Chondrocyte (in vitro differentiated cells): ENCODE results near the gene CMTM7. TPM values are rescaled to one million over a fixed set of nuclear protein-coding genes. Genes with fewer than 3 reads are reported as not detected.

Experiments
- DNase-seq: peaks from one replicate; pipeline ENCODE4 v3.0.0; 2021; ENCODE audit warnings: mixed read lengths, low spot score
- H3K27ac Mint-ChIP-seq: one replicate; pipeline ENCODE4 v1.8.0; 2021; ENCODE audit warnings: mild to moderate bottlenecking, moderate library complexity, mixed read lengths; ENCODE audit not compliant: unreplicated experiment
- H3K27me3 Mint-ChIP-seq: 2 replicates; pipeline ENCODE4 v1.8.0; 2021; ENCODE audit warnings: low read depth, mixed read lengths
- H3K36me3 Mint-ChIP-seq: 2 replicates; pipeline ENCODE4 v1.8.0; 2021; ENCODE audit warnings: low read depth, mixed read lengths
- H3K4me1 Mint-ChIP-seq: 2 replicates; pipeline ENCODE4 v1.8.0; 2021; ENCODE audit warnings: low read depth, mild to moderate bottlenecking, mixed read lengths
- H3K4me3 Mint-ChIP-seq: one replicate; pipeline ENCODE4 v1.8.0; 2021; ENCODE audit warnings: mild to moderate bottlenecking, moderate library complexity, mixed read lengths; ENCODE audit not compliant: unreplicated experiment
- H3K9me3 Mint-ChIP-seq: 2 replicates; pipeline ENCODE4 v1.8.0; 2021; ENCODE audit warnings: low read depth, mixed read lengths
- total RNA-seq: library from RNA; stranded (reverse); gene quantifications from 3 replicates; pipeline ENCODE4 v1.2.1, GENCODE V29; 2021
- TF ChIP-seq, protein P1 (sequence below): fragments of 200-600 bp; sonication (generic); IDR thresholded peaks from 2 replicates; pipeline ENCODE4 v1.5.0; 2021; ENCODE audit warnings: antibody characterized with exemption, mild to moderate bottlenecking, moderate library complexity

CMTM7 gene
- total RNA-seq, 1 donor from 2014 or later = 8.8 TPM

DNA sequence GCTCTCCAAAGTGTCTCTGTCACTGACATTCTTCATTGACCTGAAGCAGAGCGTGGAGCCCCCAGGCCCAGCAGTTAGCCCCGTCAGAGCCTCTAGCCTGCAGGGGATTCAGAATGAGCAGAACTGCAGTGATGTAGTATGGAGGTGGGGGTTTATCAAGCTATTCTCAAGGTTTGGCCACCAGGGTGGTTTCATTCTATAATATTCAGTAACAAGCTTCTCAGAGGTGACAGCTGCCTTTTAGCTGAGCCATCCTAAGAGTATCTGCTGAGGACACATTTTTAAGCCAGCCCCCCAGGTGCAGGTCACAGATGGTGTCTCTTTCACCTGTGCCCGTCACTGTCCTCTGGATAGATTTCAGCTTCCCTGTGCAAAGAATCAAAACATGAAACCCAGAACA is 31.9 kb downstream of the CMTM7 start:
- H3K4me1 Mint-ChIP-seq = peaks cover 46% of the 10 kb centered on the region
- DNase-seq = no peak
- no peak overlapping the region for H3K27ac Mint-ChIP-seq

DNA sequence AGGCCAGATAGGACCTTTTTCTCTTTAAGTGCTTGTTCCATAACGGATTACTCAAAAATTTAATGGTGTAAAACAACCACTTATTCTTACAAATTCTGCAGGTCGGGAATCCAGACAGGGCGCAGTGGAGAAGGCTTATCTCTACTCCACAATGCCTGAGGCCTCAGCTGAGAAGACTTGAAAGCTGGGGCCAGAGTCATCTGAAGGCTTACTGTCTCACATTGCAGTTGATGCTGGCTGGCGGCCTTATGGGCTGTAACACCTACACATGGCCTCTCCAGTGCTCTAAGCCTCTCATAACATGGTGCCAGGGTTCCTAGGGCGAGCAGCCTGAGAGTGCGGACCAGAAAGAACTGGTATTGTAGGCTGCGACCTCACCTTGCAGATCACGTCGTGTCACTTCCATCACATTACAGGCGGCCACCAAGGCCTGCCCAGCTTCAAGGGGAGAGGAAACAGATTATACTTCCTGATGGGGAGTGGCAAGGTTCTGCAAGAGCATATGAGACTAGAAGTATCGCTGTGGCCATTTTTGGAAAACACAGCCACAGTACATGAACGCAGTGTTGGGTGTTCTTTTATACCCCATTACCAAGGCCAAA is 32.4 kb downstream of the CMTM7 start:
- peaks cover 5% of the 10 kb centered on the region for H3K9me3 Mint-ChIP-seq
- TF ChIP-seq, protein P1, sequence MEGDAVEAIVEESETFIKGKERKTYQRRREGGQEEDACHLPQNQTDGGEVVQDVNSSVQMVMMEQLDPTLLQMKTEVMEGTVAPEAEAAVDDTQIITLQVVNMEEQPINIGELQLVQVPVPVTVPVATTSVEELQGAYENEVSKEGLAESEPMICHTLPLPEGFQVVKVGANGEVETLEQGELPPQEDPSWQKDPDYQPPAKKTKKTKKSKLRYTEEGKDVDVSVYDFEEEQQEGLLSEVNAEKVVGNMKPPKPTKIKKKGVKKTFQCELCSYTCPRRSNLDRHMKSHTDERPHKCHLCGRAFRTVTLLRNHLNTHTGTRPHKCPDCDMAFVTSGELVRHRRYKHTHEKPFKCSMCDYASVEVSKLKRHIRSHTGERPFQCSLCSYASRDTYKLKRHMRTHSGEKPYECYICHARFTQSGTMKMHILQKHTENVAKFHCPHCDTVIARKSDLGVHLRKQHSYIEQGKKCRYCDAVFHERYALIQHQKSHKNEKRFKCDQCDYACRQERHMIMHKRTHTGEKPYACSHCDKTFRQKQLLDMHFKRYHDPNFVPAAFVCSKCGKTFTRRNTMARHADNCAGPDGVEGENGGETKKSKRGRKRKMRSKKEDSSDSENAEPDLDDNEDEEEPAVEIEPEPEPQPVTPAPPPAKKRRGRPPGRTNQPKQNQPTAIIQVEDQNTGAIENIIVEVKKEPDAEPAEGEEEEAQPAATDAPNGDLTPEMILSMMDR = no peak
- H3K27ac Mint-ChIP-seq = no peak overlapping the region
- H3K4me3 Mint-ChIP-seq = no peak overlapping the region
- H3K27me3 Mint-ChIP-seq = no peaks in the 10 kb centered on the region
- DNase-seq = no peak
- H3K4me1 Mint-ChIP-seq = peaks cover 49% of the 10 kb centered on the region
- peaks cover 1% of the 10 kb centered on the region for H3K36me3 Mint-ChIP-seq

More for the DNA sequence above, 31.9 kb downstream of the CMTM7 start:
- peaks cover 1% of the 10 kb centered on the region for H3K36me3 Mint-ChIP-seq
- H3K4me3 Mint-ChIP-seq = no peak overlapping the region
- H3K9me3 Mint-ChIP-seq = peaks cover 7% of the 10 kb centered on the region
- H3K27me3 Mint-ChIP-seq = no peaks in the 10 kb centered on the region
- TF ChIP-seq, protein P1 = no peak

DNA sequence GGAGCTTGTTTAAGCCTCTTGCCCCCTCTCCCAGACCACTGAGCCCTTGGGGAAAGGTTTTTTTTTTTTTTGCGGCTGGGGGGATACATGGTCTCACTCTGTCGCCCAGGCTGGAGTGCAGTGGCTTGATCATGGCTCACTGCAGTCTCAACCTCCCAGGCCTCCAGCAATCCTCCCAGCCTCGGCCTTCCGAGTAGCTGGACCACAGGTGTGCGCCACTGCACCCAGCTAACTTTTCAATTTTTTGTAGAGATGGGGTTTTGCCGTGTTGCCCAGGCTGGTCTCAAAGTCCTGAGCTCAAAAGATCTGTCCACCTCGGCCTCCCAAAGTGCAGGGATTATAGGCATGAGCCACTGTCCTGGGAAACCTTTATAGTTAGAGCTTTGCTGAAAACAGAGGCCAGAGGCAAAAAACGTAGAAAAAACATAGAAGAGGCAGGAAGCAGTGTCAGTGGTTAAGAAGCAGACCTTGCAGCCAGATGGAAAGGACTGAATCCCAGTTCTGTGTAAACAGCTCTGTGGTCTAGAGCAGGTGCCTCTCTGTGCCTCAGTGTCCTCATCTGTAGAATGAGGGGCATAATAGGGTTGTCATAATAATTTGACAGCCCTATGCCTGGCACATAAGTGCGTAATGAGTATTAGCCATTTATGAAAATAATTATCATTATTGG is 33.1 kb downstream of the CMTM7 start:
- Mint-ChIP-seq H3K27ac (no peak overlapping the region), H3K4me1 (peaks cover 48% of the 10 kb centered on the region)
- TF ChIP-seq, protein P1 = no peak

DNA sequence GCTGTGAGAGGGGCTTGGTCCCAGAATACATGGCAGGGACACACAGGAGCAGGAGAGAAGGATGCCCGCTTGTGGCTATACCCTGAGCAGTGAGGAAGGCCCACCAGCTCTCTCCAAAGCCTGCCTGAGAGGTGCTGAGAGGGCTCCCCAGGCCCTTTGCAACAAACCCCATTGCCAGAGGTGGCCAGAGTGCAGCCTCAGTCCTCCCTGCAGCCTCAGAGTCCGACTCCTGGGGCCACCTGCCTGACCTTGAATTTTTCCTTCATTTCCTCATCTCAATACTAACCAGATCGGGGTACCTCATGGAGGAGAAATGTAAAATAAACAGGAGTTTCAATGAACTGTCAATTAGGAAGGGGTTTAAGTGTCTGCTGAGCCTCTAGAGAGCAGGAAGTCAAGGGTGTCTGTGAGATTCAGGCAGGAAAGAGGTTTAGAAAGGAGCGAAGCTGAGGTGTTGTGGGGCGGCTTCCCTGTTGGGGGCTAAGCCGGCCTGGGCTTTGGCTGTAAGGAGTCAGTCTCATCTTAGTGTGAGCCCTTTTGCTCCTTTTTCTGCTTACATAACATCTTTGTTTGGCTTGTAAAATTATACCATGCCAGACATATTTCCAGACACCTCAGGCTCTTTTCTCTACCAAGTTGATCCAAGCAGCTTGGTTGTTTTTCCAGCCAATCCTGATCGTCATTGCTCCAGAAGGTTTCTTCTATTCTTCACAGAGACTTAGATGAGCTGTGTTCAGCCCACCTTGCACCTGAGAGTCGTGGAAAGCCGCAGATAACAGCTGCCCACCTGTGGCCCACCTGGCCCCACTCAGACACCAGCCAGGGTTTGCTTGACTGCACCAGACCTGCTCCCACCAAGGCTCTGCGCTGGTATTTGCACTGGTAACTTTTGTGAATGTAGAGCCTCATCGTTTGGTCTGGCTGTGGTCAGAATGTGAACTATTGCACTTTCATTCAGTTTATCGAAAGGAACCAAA is 36.7 kb downstream of the CMTM7 start:
- Mint-ChIP-seq H3K27ac (no peak overlapping the region), H3K27me3 (no peaks in the 10 kb centered on the region), H3K4me3 (no peak overlapping the region), H3K9me3 (no peaks in the 10 kb centered on the region), H3K4me1 (peaks cover 18% of the 10 kb centered on the region), H3K36me3 (no peaks in the 10 kb centered on the region)
- TF ChIP-seq, protein P1 = no peak
- no peak for DNase-seq

More for the DNA sequence above, 33.1 kb downstream of the CMTM7 start:
- Mint-ChIP-seq H3K9me3 (no peaks in the 10 kb centered on the region), H3K4me3 (no peak overlapping the region), H3K27me3 (no peaks in the 10 kb centered on the region), H3K36me3 (no peaks in the 10 kb centered on the region)
- DNase-seq = no peak

DNA sequence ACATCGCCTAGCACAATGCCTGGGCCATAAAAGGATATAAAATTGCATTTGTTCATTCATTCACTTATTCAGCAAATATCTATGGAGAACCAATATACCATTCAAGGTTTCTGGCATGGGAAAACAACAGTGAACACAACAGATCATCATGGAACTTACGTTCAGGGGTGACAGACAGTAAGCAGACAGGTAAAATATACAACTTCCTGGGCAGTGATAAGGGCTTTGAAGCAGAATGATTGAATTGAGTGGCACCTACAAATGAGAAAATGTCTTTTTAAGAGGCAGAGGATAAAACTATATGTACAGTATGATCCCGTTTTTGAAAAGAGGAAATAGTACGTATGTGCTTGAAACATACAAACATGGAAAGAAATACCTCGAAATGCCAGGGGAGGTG is 39.2 kb downstream of the CMTM7 start:
- Mint-ChIP-seq H3K36me3 (no peaks in the 10 kb centered on the region), H3K27me3 (no peaks in the 10 kb centered on the region), H3K27ac (no peak overlapping the region), H3K4me3 (no peak overlapping the region), H3K9me3 (no peaks in the 10 kb centered on the region), H3K4me1 (peaks cover 14% of the 10 kb centered on the region)
- no peak for DNase-seq
- TF ChIP-seq, protein P1 = no peak
